Body of pancreas (tissue), 4 donors: ENCODE measurements around the gene ACSS2. TPM values are rescaled to one million over a fixed set of nuclear protein-coding genes. Genes with fewer than 3 reads are reported as not detected.

Source experiments
- ATAC-seq: fragments of 150-250 bp; one replicate; pipeline ENCODE4 v1.9.1; 2016
- DNase-seq, 4 donors: peaks; one replicate each; pipeline ENCODE4 v3.0.0-alpha.2; 2019
- H3K27ac ChIP-seq, 4 donors: fragments of 200-600 bp; sonication (generic); 1 replicate in 3 of 4; 2 replicates in 1 of 4; pipeline versions ENCODE4 v1.5.1 to v1.6.1; 2016 to 2019; ENCODE audit warnings: mild to moderate bottlenecking in 1 of 4, mixed read lengths in 1 of 4, moderate library complexity in 1 of 4
- H3K27me3 ChIP-seq, 2 donors: fragments of 200-600 bp; sonication (generic); one replicate each; pipeline ENCODE4 v1.6.0; 2016; ENCODE audit warnings: mild to moderate bottlenecking in 1 of 2
- H3K36me3 ChIP-seq, 2 donors: fragments of 200-600 bp; sonication (generic); replicated peaks in 1 of 2; 2 replicates each; pipeline ENCODE4 v1.5.1; 2016; ENCODE audit warnings: low read depth in 2 of 2; ENCODE audit not compliant: insufficient read depth in 1 of 2
- H3K4me1 ChIP-seq: fragments of 200-600 bp; sonication (generic); one replicate; pipeline ENCODE4 v1.6.0; 2016
- H3K4me3 ChIP-seq, 2 donors: fragments of 200-600 bp; sonication (generic); 1 replicate in 1 of 2; 2 replicates in 1 of 2; pipeline ENCODE4 v1.5.1; 2016 to 2019
- H3K9me3 ChIP-seq, 3 donors: fragments of 200-600 bp; sonication (generic); 1 replicate in 2 of 3; 2 replicates in 1 of 3; pipeline ENCODE4 v1.5.1; 2016
- CTCF ChIP-seq, 7 experiments: fragments of 450-650 bp in 4 of 7; fragments of 200-600 bp in 3 of 7; sonication (generic) in 3 of 7; IDR thresholded peaks; one replicate each; pipeline ENCODE4 v1.5.1; 2016 to 2019; ENCODE audit warnings: antibody characterized with exemption in 7 of 7
- POLR2A ChIP-seq, 3 donors: fragments of 450-650 bp; IDR thresholded peaks; one replicate each; pipeline ENCODE4 v1.6.1; 2016; ENCODE audit warnings: antibody characterized with exemption in 3 of 3, mild to moderate bottlenecking in 2 of 3
- whole genome bisulfite sequencing, 2 donors: methylation state at CpG; one replicate each; pipeline ENCODE4 v1.1.5; 2017; 5-methylcytosine and 5-hydroxymethylcytosine counted together
- intact Hi-C: fragments of 100-400 bp; cut with DNase I; formaldehyde crosslinking; loops from one replicate; pipeline ENCODE4 v1.15.1; 2023
- total RNA-seq, 2 donors: library from RNA; depleted of rRNA; stranded (reverse); fragments of >200 nt; gene quantifications; one replicate each; pipeline ENCODE4 v1.1.0, GENCODE V29; 2016

Gene ACSS2
- total RNA-seq, 2 donors from 2014 or later, result 33.9 to 78.1 TPM

DNA sequence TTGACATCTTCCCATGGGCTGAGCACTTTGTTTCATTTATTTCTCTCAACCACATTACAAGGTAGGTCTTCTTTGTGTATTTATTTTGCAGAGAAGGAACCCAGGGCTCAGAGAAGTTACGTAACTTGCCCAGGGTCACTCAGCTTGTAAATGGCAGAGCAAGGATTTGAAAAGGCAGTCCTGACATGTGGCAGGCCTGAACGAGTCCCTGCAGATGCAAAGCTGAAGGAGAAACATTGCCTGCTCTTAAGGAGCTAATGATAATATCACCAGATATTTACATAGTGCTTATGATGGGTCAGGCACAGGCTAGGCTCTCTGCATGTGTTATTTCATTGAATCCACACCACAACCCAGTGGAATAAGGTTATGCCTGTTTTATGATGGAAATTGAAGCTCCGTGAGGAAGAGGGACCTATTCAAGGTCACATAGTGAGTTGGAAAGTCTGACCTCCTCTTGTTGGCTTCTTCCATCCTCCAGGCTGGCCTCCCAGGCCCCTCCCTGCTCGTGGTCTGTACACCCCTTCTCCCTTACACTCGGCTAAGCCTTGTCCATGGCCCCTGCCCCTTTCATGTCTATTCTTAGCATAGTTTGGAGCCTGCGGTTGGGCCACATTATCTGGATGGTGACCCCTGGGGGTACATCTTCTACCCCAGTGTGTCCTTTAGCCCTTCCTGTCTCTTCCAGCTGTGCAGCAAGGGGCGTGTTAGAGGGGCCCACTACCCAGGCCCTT is 91.8 kb downstream of the ACSS2 start:
- Histone ChIP-seq H3K4me3 (no peak overlapping the region), H3K36me3 (no peaks in the 10 kb centered on the region), H3K27me3 (no peaks in the 10 kb centered on the region), H3K4me1 (no peaks in the 10 kb centered on the region), H3K9me3 (no peaks in the 10 kb centered on the region), H3K27ac (no peak overlapping the region)
- intact Hi-C loops, result no loop called here
- WGBS, 2 donors, result 76 to 79% methylated on average over 6 to 7 of the region's 7 CpGs
- no peak for DNase-seq
- no peak for ATAC-seq
- TF ChIP-seq POLR2A (IDR thresholded peaks at IDR 0.05) (no peak), CTCF (IDR thresholded peaks at IDR 0.05) (no peak)

- ATAC-seq (no peak), DNase-seq (no peak)
- Histone ChIP-seq H3K27ac (no peak overlapping the region), H3K36me3 (no peaks in the 10 kb centered on the region), H3K27me3 (no peaks in the 10 kb centered on the region), H3K4me1 (no peaks in the 10 kb centered on the region), H3K9me3 (no peaks in the 10 kb centered on the region), H3K4me3 (no peak overlapping the region)
- 86 to 95% methylated on average over 7 of the region's 7 CpGs for WGBS, 2 donors
- intact Hi-C loops, result no loop called here
- TF ChIP-seq POLR2A (IDR thresholded peaks at IDR 0.05) (no peak), CTCF (IDR thresholded peaks at IDR 0.05) (no peak)
Measured at GRCh38 chr20:34970193-34970840, 93.9 kb downstream of the ACSS2 start.

DNA sequence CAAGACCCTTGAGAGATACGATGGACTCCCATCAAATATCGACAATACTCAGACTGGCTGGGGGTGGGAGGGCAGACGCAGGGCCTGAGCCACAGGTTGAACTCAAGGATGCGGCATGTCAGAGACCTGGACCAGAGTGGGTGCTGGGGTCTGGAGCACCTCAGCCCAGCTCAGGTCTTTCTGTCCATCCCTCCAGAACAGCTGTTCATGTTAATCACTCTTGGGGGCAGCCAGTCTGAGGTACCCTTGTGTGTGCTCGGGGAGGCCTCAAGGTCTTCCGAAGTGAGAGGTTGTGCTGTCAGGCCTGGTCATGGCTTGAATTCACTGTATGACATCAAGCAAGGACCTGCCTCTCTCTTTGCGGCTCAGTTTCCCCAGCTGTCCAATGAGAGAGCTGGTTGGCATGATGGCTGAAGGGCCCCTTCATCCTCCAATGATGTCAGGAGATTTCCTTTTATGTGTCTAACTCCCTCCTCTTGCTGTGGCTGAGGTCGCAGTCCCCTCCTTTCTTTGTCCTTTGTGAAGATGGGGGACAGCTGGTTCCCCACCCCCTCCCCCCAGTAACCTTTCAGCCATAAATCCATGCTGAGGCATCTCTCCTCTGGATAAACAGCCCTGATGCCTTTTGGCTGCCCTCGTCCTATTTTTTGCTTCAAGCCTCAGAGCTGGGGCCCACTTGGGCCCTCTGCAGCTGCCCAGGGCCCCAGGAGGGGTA is 94.6 kb downstream of the ACSS2 start:
- no peak for TF ChIP-seq CTCF (IDR thresholded peaks at IDR 0.05)
- TF ChIP-seq POLR2A (IDR thresholded peaks at IDR 0.05), result no peak
- intact Hi-C loops, result no loop called here
- Histone ChIP-seq H3K4me3 (no peak overlapping the region), H3K27me3 (no peaks in the 10 kb centered on the region), H3K9me3 (no peaks in the 10 kb centered on the region), H3K4me1 (no peaks in the 10 kb centered on the region), H3K36me3 (no peaks in the 10 kb centered on the region), H3K27ac (no peak overlapping the region)
- ATAC-seq, result no peak
- 88 to 89% methylated on average over 8 to 9 of the region's 9 CpGs for WGBS, 2 donors
- DNase-seq, result no peak

GRCh38 chr20:34971561-34972235 is 95.3 kb downstream of the ACSS2 start:
- intact Hi-C loops, result no loop called here
- H3K27ac ChIP-seq, result no peak overlapping the region
- DNase-seq, result no peak

More at GRCh38 chr20:34971561-34972235, 95.3 kb downstream of the ACSS2 start:
- WGBS, 2 donors, result 90 to 91% methylated on average over 8 to 10 of the region's 10 CpGs
- TF ChIP-seq POLR2A (IDR thresholded peaks at IDR 0.05), result no peak
- no peak for TF ChIP-seq CTCF (IDR thresholded peaks at IDR 0.05)
- no peaks in the 10 kb centered on the region for H3K36me3 ChIP-seq
- no peak for ATAC-seq
- H3K9me3 ChIP-seq, result no peaks in the 10 kb centered on the region
- no peak overlapping the region for H3K4me3 ChIP-seq
- no peaks in the 10 kb centered on the region for H3K4me1 ChIP-seq
- no peaks in the 10 kb centered on the region for H3K27me3 ChIP-seq
